Activated T-cell treated with anti-CD3 and anti-CD28 coated beads for 1 hour (primary cell): ENCODE results near the gene LDAH.

Experiments
- DNase-seq: peaks from one replicate; pipeline ENCODE4 v3.0.0-alpha.2; 2020; ENCODE audit warnings: low read depth

Gene LDAH

DNA sequence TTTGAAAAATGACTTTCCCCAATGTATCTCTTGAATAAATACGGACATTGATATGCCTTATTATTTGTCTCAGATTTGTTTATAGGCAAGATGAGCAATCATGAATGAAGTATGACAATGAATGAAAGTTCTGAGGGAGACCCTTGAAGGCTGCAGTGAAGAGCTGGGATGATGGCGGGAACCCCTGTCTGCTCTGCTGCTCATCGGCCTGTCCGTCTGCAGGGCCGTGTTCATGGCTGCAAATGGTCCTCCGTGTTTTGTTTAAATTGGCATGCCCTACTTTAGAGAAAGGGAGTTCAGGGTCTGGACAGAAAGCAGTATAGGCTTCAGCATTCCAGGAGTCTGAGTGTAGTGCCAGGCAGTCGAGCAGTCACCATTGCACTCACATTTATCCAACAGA is 170.8 kb downstream of the LDAH start:
- DNase-seq = no peak

DNA sequence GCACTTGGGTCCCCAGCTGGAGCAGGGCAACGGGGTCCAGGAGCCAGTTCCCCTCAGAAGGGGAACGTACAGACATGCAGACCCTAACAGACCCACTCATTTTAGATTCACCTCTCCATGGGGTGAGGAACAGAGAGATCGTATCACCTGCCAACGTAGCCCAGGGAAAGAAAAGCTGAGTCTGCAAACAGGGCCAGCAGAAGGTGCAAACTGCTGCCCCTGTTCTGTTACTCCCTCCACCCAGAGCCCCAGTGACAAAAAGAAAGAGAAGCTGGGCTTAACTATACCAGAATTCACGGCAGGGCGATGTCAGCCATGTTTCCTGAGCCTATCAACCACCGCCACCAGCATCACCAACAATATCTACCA is 171.2 kb downstream of the LDAH start:
- no peak for DNase-seq

DNA sequence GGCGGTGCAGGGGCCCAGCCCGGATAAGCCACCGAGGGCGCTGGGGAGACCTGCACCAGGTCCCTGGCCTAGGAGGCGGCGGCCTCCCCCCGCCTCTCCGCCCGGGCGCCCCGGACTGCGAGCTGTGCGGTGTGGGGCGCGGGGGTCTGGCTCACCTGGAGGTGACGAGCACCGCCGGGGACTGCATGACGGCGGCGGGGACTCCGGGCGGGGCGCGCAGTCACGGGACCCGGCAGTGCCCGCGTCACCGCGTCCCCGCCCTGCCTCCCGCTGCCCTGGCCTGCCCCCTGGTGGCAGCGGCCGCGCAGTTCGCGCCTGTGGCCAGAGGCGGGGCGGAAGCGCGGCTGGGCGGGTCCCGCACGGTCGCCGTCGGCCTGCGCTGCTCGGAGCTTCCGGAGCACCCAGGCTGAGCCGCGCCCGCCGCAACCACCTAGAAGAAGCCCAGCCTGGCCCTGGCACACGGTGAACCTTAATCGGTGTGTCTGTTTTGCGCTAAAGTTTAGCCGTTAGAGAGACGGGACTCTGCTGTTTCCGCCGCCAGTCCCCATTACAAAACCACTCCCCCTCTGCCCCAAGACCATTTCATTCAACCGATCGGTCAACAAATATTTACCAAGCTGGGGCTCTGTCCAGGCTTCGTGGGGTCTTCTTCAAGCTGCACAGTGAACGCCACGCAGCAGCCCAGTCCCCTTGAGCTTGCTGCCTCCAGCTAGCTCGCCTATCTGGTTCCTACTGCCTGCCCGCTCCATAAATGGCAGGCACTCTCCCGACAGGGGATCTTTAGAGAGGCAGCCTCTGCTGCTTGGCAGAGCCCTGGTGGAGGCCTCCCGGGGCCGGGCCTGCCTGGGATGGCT is 171.8 kb downstream of the LDAH start, which contains the start of gene HS1BP3:
HS1BP3 (minus strand) TSS at position 222 of the 854 bp plus-strand sequence; CDS start at position 187, 35 bp downstream.
- DNase-seq = peak; percentile 81

DNA sequence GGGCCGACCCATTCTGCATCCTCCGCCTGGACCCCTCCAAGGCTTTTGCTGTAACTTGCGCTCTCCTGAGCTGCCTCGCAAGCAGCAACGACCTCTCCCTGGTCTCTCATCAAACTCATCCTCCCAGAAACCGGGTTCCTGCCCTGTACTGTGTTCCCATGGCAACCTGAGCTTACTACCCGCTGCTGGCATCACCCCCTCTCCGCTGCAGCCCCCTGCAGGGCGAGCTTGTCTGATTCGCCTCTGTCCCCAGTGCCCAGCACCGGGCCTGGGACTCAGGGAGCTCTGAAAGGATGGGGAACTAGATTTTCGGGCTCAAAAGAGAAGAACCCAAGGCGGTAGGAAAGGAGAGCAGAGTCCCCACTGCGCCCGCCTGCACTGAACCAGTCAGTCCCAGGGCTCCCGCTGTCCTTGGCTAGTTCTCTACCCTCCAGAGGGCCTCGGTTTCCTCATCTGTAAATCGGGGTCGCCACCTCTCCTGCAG is 172.5 kb downstream of the LDAH start:
- no peak for DNase-seq

DNA sequence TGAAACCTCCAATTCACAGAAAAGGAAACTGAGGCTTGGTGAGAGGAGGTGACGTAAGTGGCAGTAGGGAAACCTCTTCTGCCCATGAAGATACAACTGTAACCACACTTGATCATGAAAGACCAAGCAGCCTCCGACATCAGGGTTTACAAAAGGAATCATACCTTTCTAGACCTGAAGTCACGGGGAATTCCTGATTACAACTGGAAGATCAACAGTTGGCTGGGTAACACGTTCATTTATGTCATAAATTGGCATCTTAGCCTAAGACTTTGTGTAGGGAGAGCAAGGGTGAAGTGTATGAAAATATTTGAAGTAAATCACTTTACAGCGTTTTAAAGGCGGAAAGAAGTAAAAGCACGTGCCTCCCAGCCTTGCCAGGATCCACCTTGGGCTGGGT is 172.9 kb downstream of the LDAH start:
- DNase-seq = no peak

DNA sequence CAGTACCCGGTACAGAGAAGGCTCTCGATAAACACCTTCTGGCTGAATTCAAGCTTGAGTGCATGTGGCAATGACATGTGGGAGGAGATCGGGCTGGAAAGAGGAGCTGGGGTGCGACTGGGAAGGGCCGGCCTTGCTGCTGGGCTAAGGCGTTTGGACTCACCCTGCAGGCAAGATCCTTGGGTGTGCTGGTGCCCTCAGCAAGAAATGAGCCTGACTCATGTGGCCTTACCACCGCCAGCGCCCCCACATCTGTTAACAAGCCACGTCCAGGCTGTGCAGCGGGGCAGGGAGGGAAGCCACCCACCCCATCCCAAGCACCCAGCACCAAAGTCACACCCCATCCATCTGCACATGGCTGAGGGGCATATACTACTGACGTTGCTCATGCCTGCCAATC is 173.3 kb downstream of the LDAH start:
- no peak for DNase-seq

DNA sequence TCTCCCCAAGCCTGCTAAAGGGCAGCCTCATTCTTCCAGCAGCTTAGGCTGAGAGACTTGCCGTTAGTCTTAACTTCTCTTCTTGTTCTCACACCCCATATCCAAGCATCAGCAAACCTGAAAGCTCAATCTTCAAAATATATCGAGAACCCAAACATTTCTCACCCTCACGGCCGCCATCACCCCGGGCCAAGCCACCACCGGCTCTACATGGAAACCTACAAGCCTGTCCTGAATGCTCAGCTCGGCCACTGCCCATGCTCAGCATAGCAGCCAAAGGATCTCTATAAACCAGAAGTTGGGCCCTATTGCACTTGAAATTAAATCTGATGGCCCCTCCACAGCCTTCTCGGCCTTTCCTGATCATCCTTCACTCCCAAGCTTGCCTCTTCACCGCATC is 174.1 kb downstream of the LDAH start:
- DNase-seq = no peak

DNA sequence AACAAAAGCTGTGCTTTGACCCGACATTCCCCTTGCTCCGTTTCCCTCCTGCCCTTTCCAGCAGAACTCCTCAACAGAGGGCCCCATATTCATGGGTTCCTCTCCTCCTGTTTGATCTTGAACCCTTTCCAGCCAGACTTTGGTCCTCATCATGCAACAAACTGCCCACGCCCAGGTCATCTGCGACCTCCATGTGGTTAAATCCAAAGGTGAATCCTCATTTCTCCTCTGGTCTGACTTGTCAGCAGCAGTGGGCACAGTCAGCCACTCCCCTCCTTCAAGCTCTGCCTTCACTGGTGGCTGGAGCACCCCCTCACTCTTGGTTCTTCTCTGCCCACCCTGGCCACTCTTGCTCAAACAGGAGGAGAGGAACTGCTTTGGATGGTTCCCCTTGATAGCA is 174.7 kb downstream of the LDAH start:
- DNase-seq = no peak

DNA sequence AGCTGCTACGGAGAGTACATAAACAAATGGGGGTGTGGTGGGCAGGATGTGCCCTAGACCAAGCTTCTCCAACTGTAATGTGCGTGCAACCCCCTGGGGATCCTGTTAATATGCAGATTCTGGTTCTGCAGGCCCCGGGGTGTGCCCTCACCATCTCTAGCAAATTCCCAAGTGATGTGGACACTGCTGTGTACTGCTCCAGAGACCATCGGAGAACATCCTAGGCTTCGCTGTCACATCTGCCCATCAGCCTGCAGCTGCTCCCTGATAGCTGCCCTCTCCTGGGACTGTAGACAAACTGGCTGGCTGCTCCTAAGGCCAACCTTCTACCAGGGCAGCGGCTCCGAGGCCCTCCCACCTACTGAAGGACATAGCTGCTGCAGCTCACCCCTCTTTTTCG is 175.2 kb downstream of the LDAH start:
- no peak for DNase-seq

DNA sequence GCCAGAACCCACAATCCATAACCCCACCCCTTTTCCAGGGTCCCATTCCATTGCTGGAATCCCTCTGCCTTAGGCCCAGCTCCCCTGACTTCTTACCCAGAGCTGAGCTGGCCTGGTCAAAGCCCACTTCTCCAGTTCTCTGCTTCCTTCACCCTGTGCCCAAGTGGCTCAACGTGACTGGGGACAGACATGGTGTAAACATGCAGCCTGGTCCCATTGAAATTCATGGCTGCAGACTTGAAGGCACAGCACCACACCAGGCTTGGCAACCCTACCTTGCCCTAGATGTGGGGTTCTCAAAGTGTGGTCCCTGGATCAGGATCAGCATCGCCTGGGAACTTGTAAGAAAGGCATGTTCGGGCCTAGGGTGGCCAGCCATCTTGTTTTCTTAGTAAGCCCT is 175.7 kb downstream of the LDAH start:
- no peak for DNase-seq

DNA sequence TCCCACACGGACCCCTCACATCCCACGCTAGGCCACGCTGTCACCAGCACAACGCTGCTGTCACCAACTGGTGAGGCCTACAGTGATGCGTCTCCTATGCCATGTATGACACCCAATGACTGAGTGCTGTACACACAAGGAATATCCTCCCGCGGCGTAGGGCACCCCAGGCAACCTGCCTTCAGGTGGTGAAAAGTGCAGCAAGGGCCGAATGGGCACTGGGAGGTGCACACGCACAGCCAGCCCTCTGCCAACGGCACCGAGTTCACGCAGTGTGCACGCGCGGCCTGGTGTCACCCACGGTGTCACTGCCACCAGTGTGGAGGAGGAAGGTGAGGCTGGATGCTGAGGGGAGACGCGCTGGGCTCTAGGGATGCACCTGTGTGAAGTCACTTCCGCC is 176.5 kb downstream of the LDAH start:
- DNase-seq = no peak

DNA sequence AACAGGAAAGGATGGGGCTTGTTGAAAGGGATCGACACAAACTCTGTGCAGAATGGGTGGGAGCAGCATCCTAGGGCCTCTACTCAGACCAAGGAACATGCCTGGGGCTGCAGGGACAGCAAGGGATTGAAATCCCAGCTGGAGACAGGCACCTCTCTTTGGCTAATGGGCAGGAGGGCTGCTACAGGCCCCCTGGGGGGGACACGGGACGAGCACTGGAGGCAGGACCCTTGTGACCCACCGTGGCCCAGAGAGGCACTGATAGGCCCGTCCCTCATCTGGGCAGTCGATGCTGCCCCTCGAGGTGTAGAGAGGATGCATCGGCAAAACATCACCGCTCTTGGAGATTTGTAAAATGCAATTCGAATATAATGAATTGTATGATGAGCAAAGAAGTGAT is 177.1 kb downstream of the LDAH start:
- no peak for DNase-seq

DNA sequence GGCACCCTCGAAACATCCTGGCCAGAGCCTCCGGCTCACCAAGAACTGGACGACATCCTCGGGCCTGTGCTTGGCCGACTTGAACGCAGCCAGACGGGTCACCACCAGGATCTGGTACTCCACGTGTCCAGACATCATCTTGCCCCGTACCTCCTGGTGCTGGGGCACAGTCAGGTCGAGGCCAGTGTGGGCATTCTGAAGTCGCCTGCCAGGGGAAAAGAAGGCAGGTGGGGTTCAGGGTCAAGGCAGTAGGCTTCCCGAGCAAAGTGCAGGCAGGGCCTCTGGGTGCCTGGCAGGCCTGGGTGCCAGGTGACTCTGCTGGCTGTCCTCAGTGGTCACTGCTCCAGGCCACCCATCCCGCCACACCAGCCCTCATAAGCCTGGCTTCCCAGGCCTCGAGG is 177.6 kb downstream of the LDAH start:
- DNase-seq = no peak

DNA sequence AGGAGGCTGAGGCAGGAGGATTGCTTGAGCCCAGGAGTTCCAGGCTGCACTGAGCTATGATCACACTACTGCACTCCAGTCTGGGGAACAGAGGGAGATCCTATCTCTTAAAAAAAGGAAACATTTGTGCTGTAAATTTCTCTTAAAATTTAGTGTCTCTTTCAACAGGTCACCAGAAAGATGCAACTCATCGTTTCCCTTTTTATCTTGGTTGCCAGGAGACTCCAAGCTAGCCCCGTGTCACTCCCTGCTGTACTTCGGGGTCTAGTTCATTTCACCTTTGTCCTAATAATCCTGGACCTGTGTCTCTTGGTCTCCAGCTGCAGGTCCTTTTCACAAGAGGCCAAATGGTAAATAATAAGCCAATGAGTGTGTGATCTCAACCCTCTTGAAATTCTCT is 179.1 kb downstream of the LDAH start:
- DNase-seq = no peak

DNA sequence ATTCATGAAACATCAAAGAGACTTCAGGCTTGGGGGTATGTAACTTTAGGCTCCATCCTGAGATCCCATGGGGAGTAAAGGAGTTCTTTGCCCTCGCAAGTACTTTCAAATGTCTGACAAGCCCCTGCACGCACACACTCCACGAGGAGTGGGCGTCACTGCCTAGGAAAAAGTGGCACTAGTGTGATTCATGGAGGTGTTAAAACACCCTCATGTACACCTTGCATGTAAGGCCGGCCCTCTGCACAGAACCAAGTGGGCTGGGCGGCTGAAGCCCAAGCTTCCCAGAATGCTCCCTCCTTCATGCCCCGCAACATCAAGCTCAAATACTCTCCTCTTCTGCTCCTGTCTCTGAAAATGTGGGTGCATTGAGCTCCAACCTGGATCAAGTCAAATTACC is 179.8 kb downstream of the LDAH start:
- no peak for DNase-seq

DNA sequence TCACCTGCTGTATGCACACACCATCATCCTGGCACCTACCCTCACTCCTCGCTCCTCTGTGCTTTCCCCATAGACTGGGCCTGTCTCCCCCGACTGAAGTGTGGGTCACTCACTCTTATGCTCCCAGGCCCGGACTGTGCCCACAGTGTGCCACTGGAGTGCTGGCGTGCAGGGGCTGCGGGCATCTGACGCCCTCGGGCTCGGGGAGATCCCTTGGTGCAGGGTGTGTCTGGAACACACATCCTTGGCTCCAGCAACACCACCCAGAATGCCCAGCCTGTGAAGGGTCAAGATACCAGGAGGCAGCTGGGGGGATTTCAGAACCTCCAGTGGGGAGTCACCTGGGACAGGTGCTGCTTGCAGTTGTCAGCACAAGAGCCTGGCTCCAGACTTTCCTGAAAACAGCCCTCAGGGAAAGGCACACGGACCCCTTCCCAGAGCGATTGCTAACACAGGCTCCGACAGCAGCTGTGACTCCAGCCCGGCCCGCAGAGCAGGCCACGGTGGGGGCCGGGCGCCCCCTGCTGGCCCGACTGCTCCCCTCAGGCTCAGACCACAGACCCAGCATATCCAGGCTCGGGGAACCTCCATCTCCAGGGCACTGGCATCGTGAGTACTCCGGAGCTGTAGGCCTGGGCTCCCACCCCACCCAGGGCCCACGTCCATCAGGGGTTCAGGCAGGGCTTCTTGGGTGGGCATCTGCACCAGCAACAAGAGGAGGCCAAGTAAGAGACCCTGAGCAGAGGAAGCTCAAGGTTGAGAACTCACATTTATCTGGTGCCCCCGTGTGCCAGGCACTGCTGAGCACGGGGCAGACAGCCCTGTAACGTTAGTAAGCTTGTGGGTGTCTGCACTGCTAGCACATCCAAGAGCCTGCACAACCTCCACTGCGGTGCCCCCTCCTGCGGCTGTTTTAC is 180.6 kb downstream of the LDAH start:
- DNase-seq = peak; percentile 68

DNA sequence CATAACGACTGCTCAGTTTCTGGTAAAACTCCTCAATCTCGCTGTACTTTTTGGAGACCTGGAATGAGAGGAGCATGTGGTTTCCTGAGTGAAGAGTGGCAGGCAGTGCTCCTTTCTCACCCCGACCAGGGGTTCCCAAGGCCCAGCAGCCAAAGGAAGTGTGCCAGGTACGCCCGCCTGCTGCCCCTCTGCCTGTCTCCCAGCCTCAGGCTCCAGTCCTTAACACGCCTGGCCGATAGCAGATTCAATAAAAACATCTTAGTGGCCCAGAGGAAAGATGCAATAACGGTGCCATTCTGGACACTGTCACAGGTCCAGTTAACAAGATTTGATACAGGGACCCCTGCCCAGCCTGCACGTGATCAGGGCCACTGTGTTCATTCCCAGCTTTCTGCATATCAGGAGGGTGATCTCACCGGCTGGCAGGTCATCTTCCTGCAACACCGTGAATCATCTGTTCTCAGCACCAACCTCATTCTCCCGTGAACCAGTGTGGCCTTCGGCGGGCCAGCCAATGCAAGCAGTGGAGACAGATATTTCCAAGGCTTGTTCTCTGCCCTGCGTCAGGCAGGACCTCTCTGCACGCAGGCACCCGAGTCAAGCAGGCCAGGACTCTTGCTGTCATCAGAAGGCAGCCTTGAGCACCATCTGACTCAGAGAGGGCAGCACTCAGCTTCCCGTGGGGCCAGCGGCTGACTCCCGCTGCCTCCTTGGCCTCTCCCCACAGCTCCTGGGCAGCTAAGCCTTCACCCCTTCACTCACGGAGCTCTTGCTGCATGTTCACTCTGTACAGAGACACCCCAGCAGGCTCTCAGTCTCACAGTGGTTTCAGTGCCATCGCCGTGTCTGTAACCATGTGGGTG is 181.5 kb downstream of the LDAH start:
- DNase-seq = no peak

DNA sequence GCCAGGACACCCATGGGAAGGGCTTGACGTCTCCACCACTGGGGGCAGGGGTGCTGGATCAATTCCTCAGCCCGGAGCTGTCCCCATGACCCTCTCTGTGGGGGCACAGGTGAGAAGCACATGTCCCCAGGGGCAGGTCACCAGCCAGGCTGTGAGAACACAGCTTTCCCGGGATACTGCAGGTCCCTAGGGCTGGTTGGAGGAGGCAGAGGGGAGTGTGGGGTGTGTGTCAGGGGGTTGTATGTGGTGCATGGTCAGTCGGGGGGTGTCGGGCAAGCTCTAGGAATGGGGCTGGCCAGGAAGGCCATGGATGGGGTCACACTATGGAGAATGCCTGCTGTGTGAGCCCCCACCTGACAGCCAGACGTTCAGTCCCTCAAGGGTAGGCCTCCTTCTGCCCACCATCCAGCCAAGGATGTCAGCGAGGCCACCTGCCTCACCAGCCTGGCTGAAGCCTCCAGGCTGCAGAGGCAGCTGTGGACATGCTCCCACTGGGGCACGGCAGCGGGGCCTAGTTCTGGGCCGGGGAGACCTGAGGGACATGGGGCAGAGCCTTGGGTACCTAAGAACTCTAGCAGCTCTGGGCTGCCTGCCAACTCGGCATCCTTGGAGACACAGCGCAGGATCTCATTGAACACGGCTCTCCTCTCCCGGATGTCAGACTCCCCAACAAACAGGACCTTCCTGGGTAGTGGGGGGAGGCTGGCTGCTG is 182.3 kb downstream of the LDAH start:
- DNase-seq = no peak

DNA sequence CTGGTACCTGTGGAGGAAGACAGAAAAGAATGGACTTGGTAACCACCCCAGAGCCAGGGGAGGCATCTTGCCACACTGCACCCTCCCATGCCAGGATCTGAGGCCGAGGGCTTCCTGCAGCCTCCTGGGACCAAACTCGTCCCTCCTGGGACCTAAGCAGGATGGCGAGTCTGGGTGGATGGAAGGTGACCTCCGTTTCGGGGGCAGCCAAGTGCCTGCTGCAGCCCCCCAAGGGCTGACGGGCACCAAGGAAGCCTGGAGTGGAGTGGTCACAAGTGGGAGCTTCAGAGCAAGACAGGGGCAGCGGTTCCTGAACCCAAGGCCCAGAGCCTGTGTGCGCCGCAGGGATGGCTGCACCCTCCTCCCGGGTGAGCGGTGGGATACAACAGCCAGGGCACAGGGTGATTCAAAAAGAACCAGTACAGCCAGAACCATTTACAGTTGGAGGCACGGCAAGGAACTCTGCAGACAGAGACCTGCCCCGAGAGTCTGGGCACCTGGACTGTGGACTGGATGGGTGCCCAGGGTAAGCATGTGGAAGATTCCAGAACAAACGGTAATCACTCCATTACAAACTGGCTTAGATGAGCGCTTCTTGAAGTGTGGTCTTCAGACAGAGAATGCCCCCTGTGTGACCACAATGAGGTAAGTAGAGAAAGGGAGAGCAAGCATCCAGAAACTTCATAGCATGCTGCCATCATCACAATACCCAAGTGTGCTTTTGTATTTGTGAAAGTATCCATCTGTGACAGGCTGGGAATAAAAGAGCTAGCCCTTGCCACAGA is 184.1 kb downstream of the LDAH start:
- no peak for DNase-seq

DNA sequence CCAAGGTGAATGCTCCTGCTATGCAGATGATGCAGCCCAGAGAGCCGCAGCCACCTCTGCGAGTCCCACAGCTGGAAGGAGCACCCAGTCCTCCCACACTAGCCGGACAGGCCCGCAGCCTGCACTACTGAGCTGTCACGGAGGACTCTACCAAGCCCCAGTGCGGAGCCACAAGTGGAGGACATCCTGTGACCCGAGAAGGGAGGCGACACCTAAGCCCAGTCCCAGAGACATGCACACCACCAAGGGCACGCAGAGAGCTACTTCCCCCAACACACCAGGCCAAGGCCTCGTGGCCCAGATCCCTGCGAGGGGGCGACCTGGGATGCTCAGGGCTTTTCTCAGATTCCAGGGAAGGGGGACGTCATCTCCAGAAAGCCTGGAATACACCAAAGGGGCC is 184.9 kb downstream of the LDAH start:
- DNase-seq = no peak

DNA sequence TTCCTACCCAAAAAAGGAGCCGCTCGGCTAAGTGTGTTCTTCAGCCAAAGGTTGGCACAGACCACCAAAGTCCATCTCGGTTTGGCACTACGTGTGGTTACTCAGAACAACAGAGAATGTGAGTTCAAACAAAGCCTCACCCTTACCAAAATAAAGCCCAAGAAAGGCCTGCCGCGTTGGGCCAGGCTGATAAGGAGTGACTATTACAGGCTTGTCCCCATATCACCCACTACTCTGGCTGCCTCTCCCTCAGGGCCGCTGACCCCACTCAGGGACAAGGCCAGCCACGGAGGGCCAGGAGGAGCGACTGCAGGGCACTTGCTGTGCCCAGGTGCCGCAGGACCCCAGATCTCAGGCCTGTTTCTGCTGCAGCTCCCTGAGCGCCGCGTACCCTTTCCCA is 185.8 kb downstream of the LDAH start:
- DNase-seq = no peak
